Measurements from ENCODE around the gene DDX11.
"Not testable (repeated sequence)": the region's sequence is repeated elsewhere in the genome, so short reads cannot be mapped to it uniquely, and the experiment has no call there.

DNA sequence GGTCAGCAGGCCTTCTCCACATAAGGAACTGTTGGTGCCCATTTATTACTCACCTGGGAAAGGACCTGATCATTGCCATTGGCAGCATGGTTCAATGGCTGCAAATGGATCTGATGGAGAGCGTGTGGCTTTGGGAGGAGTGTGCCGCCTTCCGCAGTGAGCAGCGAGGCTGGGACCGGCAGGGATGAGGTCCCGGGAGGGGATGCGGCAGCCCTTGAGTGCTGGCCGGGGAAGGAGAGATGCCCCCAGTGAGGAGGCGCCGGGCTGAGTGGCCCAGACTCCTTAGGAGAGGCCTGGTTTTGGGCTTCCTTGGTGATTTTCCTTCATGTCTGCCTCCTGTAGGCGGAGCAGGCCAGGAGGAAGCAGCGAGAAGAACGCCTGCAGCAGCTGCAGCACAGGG is 10.6 kb downstream of the DDX11 start:
- TF ChIP-seq, protein P1, sequence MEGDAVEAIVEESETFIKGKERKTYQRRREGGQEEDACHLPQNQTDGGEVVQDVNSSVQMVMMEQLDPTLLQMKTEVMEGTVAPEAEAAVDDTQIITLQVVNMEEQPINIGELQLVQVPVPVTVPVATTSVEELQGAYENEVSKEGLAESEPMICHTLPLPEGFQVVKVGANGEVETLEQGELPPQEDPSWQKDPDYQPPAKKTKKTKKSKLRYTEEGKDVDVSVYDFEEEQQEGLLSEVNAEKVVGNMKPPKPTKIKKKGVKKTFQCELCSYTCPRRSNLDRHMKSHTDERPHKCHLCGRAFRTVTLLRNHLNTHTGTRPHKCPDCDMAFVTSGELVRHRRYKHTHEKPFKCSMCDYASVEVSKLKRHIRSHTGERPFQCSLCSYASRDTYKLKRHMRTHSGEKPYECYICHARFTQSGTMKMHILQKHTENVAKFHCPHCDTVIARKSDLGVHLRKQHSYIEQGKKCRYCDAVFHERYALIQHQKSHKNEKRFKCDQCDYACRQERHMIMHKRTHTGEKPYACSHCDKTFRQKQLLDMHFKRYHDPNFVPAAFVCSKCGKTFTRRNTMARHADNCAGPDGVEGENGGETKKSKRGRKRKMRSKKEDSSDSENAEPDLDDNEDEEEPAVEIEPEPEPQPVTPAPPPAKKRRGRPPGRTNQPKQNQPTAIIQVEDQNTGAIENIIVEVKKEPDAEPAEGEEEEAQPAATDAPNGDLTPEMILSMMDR (IDR thresholded peaks at IDR 0.05), result not testable (repeated sequence)
- TF ChIP-seq POLR2A, EP300, POLR2AphosphoS5 (IDR thresholded peaks at IDR 0.05): not testable (repeated sequence)
